HG02588 (cell line): ENCODE data around the gene EDC4.
A peak's percentile ranks its signal among the peaks of the same experiment; 100 is the strongest.
"Not testable (repeated sequence)": the region's sequence is repeated elsewhere in the genome, so short reads cannot be mapped to it uniquely, and the experiment has no call there.

Source experiments
- ATAC-seq: cut with Tn5 transposase; IDR thresholded peaks from one replicate; pipeline ENCODE4 v1.9.1; 2021; ENCODE audit warnings: mild to moderate bottlenecking, moderate library complexity; ENCODE audit not compliant: unreplicated experiment

Gene EDC4

DNA sequence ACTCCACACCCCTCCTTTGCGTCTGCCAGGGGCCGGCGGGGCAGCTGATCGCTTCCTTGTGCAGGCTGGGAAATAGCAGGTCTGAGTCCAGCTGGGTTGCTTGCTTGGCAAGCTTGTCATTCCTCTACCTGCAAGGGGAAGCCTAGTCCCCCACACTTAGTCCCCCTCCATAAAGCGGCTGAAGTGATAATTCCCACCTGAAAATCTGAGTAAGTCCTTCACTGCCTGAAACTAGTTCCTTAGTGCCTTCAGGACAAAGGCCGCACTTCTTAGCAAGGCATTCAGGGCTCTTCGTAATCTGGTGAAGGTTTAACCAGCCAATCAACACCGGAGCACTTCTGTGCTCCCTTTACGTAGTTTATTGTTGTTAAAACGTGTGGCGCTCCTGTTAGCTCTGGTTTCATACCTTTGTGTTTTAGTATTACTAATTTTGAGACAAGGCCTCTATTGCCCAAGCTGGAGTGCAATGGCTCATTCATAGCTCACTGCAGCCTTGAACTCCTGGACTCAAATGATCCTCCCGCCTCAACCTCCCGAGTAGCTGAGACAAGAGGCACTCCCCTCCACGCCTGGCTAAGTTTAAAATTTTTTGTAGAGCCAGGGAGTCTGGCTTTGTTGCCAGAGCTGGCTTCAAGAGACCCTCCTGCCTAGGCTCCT is 21.0 kb downstream of the EDC4 start:
- peak; percentile 20 for ATAC-seq

DNA sequence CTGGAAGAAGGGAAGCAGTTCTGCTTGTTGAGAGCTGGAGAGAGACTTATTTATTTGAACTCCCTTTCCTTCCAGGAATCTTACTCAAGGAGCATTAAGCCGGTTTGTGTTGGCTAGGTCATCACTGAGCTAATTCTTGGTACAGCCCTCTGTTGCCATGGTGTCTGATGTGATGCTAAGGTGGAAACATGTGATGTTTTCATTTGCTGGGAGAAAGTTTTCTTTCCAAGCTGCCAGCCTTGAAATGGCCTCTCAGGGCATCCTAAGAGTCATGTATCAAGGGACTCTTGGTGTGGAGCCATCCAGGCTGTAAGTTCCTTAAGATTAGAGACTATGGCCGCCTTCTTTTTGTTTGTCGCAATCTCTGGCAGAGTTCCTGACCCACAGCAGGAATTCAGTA is 24.4 kb downstream of the EDC4 start:
- ATAC-seq, result no peak

DNA sequence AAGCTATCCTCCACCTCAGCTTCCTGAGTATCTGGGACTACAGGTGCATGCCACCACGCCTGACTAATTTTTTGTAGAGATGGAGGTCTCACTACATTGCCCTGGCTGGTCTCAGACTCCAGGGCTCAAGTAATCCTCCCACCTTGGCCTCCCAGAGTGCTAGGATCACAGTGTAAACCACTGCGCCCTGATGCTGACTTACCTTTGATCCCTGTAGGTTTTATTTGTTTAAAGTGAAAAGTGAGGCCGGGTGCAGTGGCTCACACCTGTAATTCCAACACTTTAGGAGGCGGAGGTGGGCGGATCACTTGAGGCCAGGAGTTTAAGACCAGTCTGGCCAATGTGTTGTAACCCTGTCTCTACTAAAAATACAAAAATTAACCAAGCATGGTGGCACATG is 28.9 kb downstream of the EDC4 start:
- no peak for ATAC-seq

DNA sequence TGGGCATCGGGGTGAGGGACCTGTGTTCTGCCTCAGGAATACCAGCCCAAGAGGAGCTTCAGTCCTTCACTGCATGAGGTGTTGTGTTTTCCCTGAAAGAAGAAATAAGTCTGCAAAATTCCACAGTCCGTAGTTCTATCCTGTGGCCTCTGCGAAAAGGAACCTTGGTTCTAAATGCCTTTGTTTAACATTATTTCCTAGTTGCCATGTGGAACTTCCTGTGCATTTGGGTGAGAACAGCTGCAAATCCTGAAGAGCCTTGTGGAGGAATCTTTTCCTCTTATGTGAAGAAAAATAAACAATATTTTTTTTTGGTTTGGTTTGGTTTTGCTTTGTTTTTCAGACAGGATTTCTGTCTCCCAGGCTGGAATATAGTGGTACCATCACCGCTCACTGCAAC is 30.0 kb downstream of the EDC4 start:
- ATAC-seq, result no peak

DNA sequence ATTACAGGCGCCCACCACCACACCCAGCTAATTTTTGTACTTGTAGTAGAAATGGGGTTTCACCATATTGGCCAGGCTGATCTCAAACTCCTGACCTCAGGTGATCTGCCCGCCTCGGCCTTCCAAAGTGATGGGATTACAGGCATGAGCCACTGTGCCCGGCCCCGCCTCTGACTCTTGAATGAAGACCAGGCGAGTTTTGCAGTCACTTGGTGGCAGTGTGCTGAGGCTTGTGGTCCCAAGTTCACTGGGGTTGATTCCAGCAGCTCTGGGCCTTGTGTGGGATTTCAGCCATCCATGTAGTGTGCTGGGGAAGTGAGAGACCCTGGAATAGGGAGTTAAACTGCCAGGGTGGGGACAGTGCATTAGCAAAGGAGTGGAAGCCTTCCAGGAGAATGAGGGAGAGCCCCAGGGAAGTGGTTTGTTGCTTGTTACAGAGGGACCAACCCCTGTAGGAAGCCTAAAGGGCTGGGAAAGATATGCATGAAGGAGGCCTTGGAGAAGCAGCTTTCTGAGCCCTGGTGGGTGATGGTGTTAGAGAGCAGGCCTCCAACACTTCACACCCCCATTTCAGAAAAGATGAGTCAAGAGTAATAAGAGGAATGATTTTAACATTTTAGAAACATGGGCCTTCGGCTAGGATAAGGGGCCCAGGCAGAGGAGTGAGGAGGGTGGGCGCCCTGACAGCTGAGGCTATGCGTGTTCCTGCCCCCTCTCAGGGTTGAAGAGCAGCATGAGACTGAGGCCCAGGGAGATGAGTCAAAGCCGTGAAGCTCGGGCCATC is 34.7 kb downstream of the EDC4 start:
- no peak for ATAC-seq

DNA sequence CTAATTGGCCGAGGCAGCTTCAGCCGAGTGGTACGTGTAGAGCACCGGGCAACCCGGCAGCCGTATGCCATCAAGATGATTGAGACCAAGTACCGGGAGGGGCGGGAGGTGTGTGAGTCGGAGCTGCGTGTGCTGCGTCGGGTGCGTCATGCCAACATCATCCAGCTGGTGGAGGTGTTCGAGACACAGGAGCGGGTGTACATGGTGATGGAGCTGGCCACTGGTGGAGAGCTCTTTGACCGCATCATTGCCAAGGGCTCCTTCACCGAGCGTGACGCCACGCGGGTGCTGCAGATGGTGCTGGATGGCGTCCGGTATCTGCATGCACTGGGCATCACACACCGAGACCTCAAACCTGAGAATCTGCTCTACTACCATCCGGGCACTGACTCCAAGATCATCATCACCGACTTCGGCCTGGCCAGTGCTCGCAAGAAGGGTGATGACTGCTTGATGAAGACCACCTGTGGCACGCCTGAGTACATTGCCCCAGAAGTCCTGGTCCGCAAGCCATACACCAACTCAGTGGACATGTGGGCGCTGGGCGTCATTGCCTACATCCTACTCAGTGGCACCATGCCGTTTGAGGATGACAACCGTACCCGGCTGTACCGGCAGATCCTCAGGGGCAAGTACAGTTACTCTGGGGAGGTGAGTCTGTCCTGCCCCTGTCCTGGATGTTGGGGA is 36.3 kb downstream of the EDC4 start:
- ATAC-seq, result no peak

DNA sequence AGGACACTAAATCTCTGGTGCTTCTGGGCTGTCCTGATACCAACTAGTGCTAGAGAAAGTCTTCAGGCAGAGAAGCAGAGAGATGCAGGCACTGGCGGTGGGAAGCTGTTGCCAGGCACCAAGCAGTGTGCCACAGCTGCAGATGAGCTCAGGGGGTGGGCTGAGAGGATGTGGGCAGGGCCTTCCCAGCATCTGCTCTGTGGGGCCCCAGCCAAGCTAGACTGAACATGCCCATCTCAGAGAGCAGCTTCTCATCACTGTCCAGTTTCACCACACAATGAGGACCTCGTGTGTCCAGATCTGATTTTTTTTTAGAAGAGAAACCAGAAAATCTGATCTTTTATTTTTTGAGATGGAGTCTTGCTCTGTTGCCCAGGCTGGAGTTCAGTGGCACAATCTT is 37.3 kb downstream of the EDC4 start:
- no peak for ATAC-seq

DNA sequence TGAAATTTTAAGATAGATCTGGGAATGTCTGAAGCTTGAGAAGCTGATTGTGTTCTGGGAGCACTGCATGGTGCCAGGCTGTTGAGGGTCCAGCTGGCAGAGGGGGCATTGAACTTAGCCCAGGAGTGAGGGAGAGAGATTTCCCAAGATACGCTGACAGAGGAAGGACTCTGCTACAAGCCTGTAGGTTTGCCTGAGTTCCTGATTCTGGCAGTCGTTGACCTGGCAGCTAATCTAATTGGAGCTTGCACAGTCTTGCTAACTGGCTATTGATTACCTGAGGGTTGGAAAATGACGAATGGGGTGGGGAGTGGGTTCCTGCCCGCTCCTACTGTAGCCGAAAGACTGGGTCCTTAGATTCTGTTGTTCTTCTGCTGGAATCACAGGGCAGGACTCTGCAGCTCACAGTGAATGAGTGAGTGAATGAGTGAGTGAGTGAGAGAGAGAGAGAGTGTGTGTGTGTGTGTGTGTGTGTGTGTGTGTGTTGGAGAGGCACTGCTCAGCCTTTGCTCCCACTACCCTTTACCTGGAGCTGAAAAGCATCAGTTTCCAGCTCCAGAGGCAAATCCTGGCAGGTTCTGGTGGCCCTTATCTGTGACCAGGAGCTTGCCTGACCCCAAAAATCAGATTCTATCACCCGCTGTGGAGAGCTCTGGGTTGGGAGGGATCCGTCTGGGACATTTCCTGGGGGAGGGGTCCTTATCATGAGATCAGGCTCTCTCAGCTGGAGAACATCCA is 42.1 kb downstream of the EDC4 start:
- no peak for ATAC-seq

DNA sequence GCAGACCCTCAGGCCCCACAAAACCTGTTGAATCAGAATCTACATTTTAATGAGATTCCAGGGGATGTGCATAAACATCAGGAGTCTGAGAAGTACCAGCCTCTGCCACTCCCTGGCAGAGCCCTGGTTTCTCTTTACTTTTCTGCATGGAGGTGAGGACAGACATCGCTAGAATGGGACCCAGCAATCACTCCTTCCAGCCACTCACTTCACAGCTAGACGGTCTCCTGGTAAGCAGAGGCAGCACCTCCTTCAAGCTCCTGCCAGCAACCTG is 42.6 kb downstream of the EDC4 start:
- ATAC-seq, result not testable (repeated sequence)

DNA sequence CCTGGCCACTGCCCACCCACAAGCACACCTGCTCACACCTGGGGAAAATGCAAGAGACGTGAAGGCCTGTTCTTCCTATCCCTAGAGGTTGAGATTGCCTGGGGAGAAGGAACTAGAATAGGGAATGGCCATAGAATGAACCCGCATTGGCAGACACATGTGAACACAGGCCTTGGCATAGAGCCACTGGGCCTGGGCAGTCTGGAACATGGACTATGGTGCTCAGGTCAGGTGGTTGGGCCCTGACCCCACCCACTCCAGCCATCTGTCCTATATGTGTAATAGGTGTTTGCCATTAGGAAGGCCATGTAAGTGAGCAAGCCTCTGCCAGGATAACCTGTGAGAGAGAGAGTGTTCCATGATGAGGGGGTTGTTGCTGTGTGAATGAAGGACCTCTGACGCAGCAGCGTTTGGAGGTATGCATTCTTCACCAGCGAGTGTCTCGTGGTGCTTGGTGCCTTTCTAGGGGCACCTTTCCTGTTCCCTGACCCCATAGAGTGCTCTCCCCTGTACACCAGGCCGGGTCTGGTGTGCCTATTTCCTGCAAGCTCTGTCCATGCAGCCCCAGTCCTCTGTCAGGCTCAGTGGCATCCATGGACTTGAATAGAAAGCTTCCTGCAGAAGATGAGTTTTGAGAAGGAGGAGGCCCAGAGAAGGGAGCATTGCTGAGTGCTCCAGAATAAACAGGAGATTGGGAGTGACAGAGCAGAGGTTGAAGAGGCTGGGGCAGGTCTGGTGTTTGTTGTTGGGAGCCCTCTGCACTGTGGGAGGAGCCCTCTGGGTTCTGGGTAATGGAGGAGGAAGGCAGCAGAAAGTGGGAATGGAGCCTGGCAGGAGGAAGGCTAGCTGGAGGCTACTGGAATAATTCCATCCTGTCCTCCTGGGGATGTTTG is 43.2 kb downstream of the EDC4 start:
- ATAC-seq, result no peak

DNA sequence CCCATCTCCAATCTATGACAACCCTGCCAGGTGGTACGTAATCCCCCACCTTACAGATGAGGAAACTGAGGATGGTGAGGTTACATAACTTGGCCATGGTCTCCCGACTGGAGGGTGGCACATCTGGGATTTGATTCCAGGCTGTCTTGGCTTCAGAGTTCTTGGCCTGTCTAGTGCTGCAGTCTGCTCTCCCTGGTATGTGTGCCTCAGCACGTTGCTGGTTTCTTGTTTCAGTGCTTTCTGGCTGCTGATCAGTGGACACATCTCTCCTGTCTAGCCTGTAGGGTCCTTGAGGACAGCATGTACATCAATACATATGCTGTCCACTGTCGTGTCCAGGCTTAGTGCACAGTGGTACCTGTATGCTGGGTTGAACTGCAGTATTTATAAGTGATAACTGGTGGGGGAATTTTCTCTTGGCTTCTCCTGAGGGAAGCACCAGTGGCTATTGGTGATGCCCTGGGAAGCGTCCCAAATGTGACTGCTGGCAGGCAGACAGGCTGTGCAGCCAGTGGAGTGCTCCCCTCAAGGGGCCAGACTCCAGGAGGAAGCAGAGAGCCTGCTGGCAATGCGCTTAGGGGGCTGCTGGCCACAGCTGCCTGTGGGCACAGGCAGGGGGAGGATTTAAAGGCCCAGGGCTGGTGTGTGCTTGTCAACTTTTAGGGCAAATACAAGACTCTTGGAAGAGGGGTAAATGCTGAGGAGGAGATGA is 44.4 kb downstream of the EDC4 start:
- no peak for ATAC-seq

DNA sequence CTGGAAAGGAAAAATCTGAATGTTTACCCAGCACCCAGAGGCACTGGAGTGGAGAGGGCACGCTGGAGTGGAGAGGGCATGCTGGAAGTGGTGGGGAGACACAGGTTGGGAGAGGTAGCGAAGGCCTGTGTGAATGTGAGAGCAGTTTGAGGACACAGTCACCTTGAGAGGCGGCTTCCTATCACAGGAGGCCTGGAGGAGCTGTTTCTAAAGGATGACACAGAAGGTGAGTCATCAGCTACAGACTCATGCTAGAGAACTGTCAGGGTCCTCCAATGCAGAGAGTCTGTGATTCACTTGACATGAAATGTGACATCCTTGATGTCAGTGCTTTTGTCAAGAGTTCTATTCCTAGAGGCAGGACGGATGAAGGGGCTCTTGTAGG is 45.0 kb downstream of the EDC4 start:
- ATAC-seq, result no peak

DNA sequence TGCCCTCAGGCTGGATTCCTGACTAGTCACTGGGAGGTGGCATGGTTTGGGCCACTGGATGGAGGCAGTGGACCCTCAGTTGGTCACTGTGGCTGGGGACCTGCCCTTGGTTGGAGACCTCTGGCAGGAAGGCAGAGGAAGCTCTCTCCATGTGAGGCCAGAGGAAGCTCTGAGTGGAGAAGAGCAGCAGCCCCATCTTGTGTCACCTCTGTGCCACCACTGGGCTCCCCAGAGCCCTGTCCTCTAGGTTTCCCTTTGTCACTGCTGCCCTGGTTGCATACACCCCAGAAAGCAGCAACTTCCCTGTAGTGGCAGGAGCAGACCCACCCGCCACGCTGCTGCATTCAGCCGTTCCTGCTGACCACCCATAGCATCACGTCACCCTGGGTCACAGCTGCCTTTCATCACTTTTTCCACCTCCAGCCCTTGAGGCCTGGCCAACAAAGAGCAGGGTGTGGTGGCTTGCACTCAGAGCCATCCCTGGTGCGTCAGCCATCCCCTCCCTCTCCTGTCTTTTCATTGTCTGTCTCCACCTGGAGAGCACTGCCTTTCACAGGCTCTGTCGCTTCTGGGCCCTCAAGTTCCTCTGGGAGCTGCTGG is 46.9 kb downstream of the EDC4 start:
- no peak for ATAC-seq

DNA sequence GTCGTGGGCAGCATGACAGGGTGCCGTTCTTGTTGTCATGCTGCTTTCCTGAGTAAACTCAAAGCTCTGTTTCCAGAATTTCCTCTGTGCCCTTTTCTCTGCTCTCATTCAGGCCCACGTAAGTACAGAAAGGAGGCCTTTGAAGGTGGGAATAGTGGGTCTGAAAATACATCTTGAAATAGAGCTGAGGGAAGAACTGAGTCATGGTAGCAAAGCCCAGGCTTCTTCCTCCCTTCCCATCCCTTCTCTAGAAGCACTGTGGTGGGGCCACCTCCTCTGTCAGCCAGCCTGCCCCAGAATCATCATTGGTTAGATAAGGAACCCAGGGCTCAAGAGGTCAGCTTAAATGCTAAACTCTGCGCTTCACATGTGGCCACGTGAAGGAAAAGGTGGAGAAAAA is 49.4 kb downstream of the EDC4 start:
- no peak for ATAC-seq

DNA sequence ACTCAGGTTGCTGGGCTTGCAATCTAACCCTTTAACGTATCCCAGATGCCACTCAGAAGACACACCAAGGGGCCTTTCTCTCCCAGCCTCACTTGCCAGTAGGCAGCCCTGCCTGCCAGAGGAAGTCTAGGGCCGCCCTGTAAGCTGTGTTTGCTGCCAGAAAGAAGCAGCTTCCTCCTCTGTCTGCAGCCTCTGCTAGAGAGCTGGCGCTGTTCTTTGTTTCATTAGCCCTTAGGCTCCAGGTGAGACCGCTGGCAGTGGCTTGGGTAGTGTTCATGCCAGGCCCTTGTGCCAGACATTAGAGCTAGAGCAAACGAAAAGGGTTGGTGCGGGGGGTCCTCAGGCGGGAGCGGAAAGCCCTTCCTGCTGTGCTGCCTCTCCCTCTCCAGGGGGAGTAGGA is 49.9 kb downstream of the EDC4 start:
- no peak for ATAC-seq

DNA sequence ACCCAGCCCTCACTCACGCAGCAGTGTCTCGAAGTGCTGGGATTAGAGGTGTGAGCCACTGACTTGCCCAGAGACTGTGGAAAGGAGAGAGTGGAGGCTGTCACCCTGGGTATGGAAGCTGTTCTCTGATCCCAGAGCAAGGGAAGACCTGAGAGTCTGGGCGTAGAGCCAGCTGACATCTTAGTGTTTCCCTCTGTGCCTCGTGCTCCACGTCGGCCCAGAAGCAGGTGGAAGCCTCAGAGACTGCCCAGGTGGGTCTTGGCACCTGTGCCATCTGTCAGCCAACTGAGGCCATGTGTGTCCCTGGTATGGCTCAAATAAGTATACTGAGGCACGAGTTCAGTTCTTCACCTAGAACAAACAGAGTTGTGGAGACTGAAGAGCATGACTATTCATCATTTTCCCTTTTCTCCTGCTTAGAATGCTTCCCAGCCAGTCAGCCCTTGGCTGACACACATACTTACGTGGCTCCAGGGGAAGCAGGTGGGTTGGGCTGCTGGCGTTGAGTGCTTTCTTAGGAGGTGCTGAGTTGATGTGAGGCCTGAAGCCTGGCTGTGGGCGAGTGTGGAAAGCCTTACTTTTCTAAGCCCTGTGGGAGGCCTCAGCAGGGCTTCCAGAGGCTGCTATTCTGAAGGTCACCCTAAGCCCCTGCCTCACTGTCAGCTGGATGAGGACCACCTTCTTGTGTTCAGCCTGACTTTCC is 50.7 kb downstream of the EDC4 start:
- no peak for ATAC-seq

DNA sequence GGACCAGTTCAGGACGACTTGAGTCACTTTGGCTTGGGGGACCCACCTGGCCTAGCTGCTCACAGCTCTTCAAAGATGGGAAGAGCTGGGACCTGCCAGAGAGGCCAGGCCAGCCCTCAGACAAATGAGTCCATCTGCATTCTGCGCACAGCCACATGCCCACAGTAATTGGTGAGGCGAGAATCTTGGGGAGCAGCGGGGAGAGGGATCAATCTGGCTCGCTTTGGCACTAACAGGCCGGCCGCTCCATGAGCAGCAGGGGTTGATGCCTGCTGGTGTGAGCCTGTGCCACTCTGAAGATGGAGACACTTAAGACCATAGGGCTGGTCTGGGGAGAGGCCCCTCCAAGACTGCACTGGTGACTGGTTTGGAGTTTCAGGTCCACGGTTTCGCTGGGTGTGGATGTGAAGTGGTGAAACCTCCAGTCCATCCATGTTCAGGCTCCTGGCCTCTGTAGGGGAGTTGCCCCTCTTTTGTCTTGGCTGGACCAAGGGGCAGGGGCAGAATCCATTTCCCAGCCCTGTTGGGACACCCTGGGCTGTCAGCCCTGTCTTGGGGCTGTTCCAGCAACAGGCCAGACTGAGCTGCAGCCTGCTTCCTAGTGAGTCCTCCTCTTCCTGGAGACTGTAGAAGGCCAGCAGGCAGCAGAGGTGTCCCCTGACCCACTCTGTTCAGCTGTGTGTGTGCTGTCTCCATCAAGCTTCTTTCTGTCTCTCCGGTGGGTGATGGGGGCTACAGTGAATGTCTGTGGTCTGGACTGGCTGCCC is 51.5 kb downstream of the EDC4 start:
- ATAC-seq, result no peak

DNA sequence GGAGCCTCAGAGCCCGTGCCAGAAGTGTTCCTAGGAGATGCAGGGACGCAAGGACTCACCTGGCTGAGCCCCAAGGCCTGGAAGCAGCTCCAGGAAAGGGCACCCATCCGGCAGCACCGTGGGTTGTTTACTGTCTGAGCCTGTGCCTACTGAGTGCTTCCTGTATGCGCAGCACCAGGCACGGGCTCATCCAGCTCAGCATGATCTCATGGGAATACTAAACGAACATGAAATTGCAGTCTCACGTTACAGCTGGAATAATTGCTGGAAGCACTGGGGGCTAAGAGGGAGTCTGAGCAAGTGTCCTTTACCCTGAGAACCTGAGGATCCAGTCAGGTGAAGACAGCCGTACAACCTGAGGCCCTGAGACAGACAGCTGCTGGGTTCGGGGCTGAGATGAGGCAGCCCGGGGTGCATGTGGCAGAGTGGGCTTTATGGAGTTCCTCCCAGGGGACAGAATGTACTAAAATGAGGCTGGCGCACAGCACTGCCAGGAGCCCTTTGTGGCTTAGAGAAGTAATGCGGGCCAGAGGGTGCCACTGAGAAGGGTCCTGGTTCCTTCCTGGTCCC is 53.4 kb downstream of the EDC4 start:
- no peak for ATAC-seq
